HG03139 (cell line): ENCODE data around the gene COX10.
"Not testable (repeated sequence)": the region's sequence is repeated elsewhere in the genome, so short reads cannot be mapped to it uniquely, and the experiment has no call there.

Experiments
- ATAC-seq: cut with Tn5 transposase; IDR thresholded peaks from one replicate; pipeline ENCODE4 v1.9.1; 2021; ENCODE audit not compliant: unreplicated experiment

COX10 gene

GRCh38 chr17:14069251-14070021 is at the start of gene COX10:
TSS of gene COX10 (plus strand) at chr17:14069504. CDS start at chr17:14069606, 102 bp downstream.
- ATAC-seq = peak; percentile 99

- not testable (repeated sequence) for ATAC-seq
Measured at GRCh38 chr17:14021651-14022294, 47.5 kb upstream of the COX10 start.

GRCh38 chr17:14029755-14030154 is 39.5 kb upstream of the COX10 start:
- ATAC-seq = not testable (repeated sequence)

- no peak for ATAC-seq
Measured at GRCh38 chr17:14032234-14032633, 37.1 kb upstream of the COX10 start.

GRCh38 chr17:14033166-14033565 is 36.1 kb upstream of the COX10 start:
- ATAC-seq = no peak

- ATAC-seq = no peak
Measured at GRCh38 chr17:14037453-14037852, 31.9 kb upstream of the COX10 start.

GRCh38 chr17:14038206-14038605 is 31.1 kb upstream of the COX10 start:
- no peak for ATAC-seq

GRCh38 chr17:14042411-14042810 is 26.9 kb upstream of the COX10 start:
- ATAC-seq = no peak

- no peak for ATAC-seq
Measured at GRCh38 chr17:14044702-14045101, 24.6 kb upstream of the COX10 start.

GRCh38 chr17:14046978-14047377 is 22.3 kb upstream of the COX10 start:
- ATAC-seq = no peak

- no peak for ATAC-seq
Measured at GRCh38 chr17:14047591-14047990, 21.7 kb upstream of the COX10 start.

GRCh38 chr17:14048169-14048568 is 21.1 kb upstream of the COX10 start:
- ATAC-seq = no peak

- no peak for ATAC-seq
Measured at GRCh38 chr17:14050616-14051015, 18.7 kb upstream of the COX10 start.

GRCh38 chr17:14051692-14052091 is 17.6 kb upstream of the COX10 start:
- no peak for ATAC-seq

- ATAC-seq = no peak
Measured at GRCh38 chr17:14052886-14053615, 16.3 kb upstream of the COX10 start.

GRCh38 chr17:14057591-14057990 is 11.7 kb upstream of the COX10 start:
- ATAC-seq = no peak

- ATAC-seq = no peak
Measured at GRCh38 chr17:14058051-14058450, 11.3 kb upstream of the COX10 start.

GRCh38 chr17:14060706-14061105 is 8.6 kb upstream of the COX10 start:
- no peak for ATAC-seq

GRCh38 chr17:14061666-14062560 is 7.4 kb upstream of the COX10 start:
- no peak for ATAC-seq

- no peak for ATAC-seq
Measured at GRCh38 chr17:14067347-14067746, 2.0 kb upstream of the COX10 start.
